Gastrocnemius medialis (tissue), 4 donors: ENCODE results near the gene CDHR3.

Experiments used
- POLR2A ChIP-seq, 2 donors: fragments of 450-650 bp; IDR thresholded peaks; one replicate each; pipeline ENCODE4 v1.6.1; 2017; ENCODE audit warnings: antibody characterized with exemption in 2 of 2, mild to moderate bottlenecking in 2 of 2, moderate library complexity in 2 of 2
- TF ChIP-seq, protein P1 (sequence below), 5 experiments: fragments of 450-650 bp in 3 of 5; fragments of 200-600 bp in 2 of 5; sonication (generic) in 2 of 5; IDR thresholded peaks in 4 of 5; conservative IDR thresholded peaks in 1 of 5; 1 replicate in 4 of 5; 2 replicates in 1 of 5; pipeline ENCODE4 v1.5.1; 2016 to 2019; ENCODE audit warnings: antibody characterized with exemption in 5 of 5, mild to moderate bottlenecking in 3 of 5, moderate library complexity in 3 of 5

DNA sequence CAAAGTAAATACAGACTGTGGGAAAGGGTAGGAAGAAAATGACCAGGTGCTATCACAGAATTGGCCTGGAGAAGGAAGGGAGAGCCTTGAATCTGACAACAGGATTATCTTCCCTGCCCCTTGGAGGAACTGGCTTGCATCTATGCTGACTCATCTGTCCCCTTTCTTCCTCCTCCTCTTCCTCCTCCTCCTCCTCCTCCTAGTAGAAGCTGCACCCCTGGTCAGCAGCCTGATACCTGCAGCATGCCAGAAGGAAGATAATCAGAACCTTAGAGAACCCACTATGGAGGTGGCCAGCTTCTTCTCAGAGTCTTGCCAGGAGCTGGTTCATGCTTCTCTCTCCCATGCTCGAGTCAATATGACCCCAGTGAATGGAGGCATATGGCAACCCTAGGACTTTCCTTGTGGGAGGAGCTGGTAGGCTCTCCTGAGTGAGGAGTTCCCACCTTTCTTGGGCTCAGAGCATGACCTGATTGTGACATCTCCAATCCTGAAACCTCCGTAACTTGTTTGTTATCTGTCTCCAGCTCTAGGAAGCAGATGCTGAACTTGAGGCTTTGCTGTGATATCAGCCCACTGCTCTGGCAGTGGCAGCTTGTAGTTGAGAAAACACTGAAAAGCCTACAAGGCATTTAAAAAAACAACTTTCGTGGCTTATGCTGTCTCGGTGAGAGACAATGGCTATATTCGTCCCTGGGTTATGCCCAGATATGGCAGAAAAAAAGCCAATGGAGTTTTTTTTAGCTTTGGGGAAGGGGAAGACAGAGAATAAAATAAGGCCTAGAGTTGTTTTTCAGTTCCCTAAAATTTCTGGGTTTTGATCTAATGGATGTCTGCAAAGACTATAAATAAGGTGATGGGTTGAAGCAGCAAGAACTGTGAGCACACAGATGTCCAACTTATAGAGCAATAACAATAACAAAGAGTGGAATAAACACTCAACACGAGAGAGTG lies 60.6 kb downstream of the CDHR3 start:
- TF ChIP-seq, protein P1, sequence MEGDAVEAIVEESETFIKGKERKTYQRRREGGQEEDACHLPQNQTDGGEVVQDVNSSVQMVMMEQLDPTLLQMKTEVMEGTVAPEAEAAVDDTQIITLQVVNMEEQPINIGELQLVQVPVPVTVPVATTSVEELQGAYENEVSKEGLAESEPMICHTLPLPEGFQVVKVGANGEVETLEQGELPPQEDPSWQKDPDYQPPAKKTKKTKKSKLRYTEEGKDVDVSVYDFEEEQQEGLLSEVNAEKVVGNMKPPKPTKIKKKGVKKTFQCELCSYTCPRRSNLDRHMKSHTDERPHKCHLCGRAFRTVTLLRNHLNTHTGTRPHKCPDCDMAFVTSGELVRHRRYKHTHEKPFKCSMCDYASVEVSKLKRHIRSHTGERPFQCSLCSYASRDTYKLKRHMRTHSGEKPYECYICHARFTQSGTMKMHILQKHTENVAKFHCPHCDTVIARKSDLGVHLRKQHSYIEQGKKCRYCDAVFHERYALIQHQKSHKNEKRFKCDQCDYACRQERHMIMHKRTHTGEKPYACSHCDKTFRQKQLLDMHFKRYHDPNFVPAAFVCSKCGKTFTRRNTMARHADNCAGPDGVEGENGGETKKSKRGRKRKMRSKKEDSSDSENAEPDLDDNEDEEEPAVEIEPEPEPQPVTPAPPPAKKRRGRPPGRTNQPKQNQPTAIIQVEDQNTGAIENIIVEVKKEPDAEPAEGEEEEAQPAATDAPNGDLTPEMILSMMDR (IDR thresholded peaks at IDR 0.05 in 4 of 5, conservative IDR thresholded peaks at IDR 0.05 in 1 of 5): no peak
- TF ChIP-seq POLR2A (IDR thresholded peaks at IDR 0.05): no peak
